GM23248 (cell line): ENCODE results near the gene FAT1.

Source experiments
- EZH2 ChIP-seq: fragments of 200-600 bp; sonication (generic); IDR thresholded peaks from 2 replicates; pipeline ENCODE4 v1.6.1; 2018; ENCODE audit warnings: antibody characterized with exemption, mild to moderate bottlenecking; ENCODE audit not compliant: insufficient read depth, poor library complexity, severe bottlenecking
- EZH2phosphoT487 ChIP-seq: fragments of 200-600 bp; sonication (generic); IDR thresholded peaks from 2 replicates; pipeline ENCODE4 v1.6.1; 2018; ENCODE audit warnings: antibody characterized with exemption, moderate library complexity, mild to moderate bottlenecking, low read depth; ENCODE audit not compliant: insufficient read depth

GRCh38 chr4:186719925-186720694 lies 3.5 kb downstream of the FAT1 start:
- TF ChIP-seq EZH2 (no peak), EZH2phosphoT487 (no peak)
